ENCODE data around the gene POLD2. TPM values are rescaled to one million over a fixed set of nuclear protein-coding genes. Genes with fewer than 3 reads are reported as not detected.

Gene POLD2
- total and polyA plus RNA-seq, 2 donors (not counting 3 experiments of a cell fraction or from before 2014, with no cell fraction given), result 96.5 to 122 TPM

- dilution Hi-C loops (cut with MboI; ENCODE audit: extremely low pct_ligation_motif_present, low sequenced_read_pairs), result no loop called here
- no peaks in the 10 kb centered on the region for H4K20me1 ChIP-seq (replicated peaks; ENCODE audit: control insufficient read depth, extremely low read depth, insufficient read depth, low read length)
- DNase-seq (ENCODE audit: low read depth, low spot score), result no peak
- H3K4me2 ChIP-seq (ENCODE audit: insufficient read depth, low read length), result no peak overlapping the region
- peaks cover 5% of the 10 kb centered on the region for H3K79me2 ChIP-seq (ENCODE audit: control insufficient read depth, insufficient read depth, low read length)
- H3K27me3 ChIP-seq (ENCODE audit: control insufficient read depth in 2 of 2, insufficient read depth in 2 of 2, low read length in 2 of 2), result no peaks in the 10 kb centered on the region
- ChIA-PET CTCF (interaction anchor here (1.2 to 2.8 kb wide), 5 partner anchors 10 to 33 kb away, joined by 3 to 17 read pairs (median 6); partner anchors contain the start of gene POLD2), POLR2A (no interaction called here)
- no peaks in the 10 kb centered on the region for H3K9me1 ChIP-seq (replicated peaks; ENCODE audit: control insufficient read depth, extremely low read depth, insufficient read depth, low read length)
- H3K4me3 ChIP-seq (replicated peaks in 1 of 3; ENCODE audit: insufficient read depth in 1 of 3, low read depth in 1 of 3, low read length in 3 of 3), result no peak overlapping the region
- H3K36me3 ChIP-seq (ENCODE audit: control insufficient read depth in 2 of 2, extremely low read depth in 1 of 2, insufficient read depth in 2 of 2, low read length in 2 of 2), result no peaks in the 10 kb centered on the region
- peaks cover 3% of the 10 kb centered on the region for H3K4me1 ChIP-seq (ENCODE audit: control insufficient read depth, extremely low read depth, insufficient read depth, low read length)
- TF ChIP-seq GATA2 (IDR thresholded peaks at IDR 0.05; ENCODE audit: insufficient read depth, insufficient read length, low read depth, low read length) (no peak), POLR2AphosphoS5 (IDR thresholded peaks at IDR 0.05; ENCODE audit: insufficient read depth, low read depth, low read length) (no peak), POLR2A (IDR thresholded peaks at IDR 0.05; ENCODE audit: low read depth, low read length) (no peak), JUN (IDR thresholded peaks at IDR 0.05; ENCODE audit: borderline replicate concordance, insufficient read depth, insufficient read length, low read depth) (no peak), MYC (IDR thresholded peaks at IDR 0.05; ENCODE audit: low read depth, low read length) (no peak), FOS (IDR thresholded peaks at IDR 0.05; ENCODE audit: borderline replicate concordance, insufficient read depth, low read length) (no peak), EZH2 (IDR thresholded peaks at IDR 0.05; ENCODE audit: borderline replicate concordance, low read depth, low read length, severe bottlenecking) (no peak)
- TF ChIP-seq, protein P1, sequence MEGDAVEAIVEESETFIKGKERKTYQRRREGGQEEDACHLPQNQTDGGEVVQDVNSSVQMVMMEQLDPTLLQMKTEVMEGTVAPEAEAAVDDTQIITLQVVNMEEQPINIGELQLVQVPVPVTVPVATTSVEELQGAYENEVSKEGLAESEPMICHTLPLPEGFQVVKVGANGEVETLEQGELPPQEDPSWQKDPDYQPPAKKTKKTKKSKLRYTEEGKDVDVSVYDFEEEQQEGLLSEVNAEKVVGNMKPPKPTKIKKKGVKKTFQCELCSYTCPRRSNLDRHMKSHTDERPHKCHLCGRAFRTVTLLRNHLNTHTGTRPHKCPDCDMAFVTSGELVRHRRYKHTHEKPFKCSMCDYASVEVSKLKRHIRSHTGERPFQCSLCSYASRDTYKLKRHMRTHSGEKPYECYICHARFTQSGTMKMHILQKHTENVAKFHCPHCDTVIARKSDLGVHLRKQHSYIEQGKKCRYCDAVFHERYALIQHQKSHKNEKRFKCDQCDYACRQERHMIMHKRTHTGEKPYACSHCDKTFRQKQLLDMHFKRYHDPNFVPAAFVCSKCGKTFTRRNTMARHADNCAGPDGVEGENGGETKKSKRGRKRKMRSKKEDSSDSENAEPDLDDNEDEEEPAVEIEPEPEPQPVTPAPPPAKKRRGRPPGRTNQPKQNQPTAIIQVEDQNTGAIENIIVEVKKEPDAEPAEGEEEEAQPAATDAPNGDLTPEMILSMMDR (IDR thresholded peaks at IDR 0.05; ENCODE audit: extremely low read depth in 1 of 2, insufficient read depth in 1 of 2, low read depth in 1 of 2, low read length in 2 of 2), result no peak
- TF ChIP-seq, protein P2, sequence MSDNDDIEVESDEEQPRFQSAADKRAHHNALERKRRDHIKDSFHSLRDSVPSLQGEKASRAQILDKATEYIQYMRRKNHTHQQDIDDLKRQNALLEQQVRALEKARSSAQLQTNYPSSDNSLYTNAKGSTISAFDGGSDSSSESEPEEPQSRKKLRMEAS (IDR thresholded peaks at IDR 0.05; ENCODE audit: insufficient read depth, insufficient read length), result no peak
- no peak overlapping the region for H2AFZ ChIP-seq (ENCODE audit: low read depth, low read length)
- FAIRE-seq, result no peak
- H3K9me3 ChIP-seq (replicated peaks; ENCODE audit: control insufficient read depth, insufficient read depth, low read length), result no peaks in the 10 kb centered on the region
- no peak overlapping the region for H3K9ac ChIP-seq (replicated peaks; ENCODE audit: extremely low read depth, insufficient read depth, low read length)
- H3K27ac ChIP-seq (ENCODE audit: insufficient read depth, low read depth, low read length), result no peak overlapping the region
- BruUV-seq (replicated peaks), result no TSS peak
- intact Hi-C loops (cut with micrococcal nuclease), result loop anchor here (2.0 kb wide), 2 partner anchors 17 to 23 kb away; partner anchors contain the start of genes POLD2 and POLM
Measured at GRCh38 chr7:44105832-44106231, 17.5 kb downstream of the POLD2 start.
